Limb (tissue), 2 donors: Measurements from ENCODE around the gene GLRB.
"Not testable (repeated sequence)": the region's sequence is repeated elsewhere in the genome, so short reads cannot be mapped to it uniquely, and the experiment has no call there.

Source experiments
- DNase-seq, 2 donors: peaks; one replicate each; pipeline ENCODE4 v3.0.0-alpha.2; 2016; ENCODE audit errors: extremely low spot score in 2 of 2

GLRB gene

DNA sequence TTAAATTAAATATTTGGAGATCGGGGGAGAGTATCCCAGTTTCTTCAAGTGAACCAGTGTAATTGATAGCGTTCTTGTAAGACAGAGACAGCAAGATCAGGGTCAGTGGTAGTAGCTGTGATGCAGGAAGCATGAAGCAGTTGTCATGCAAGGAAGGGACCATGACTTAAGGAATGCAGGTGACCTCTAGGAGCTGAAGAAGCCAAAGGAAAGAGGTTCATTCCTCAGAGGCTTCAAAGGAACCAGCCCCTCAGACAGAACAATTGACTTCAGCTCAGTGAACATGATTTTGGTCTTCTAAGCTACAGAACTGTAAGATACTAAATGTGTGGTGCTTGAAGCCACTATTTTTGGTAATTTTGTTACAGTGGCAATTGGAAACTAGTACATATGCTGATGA lies 51.6 kb downstream of the GLRB start:
- no peak for DNase-seq

DNA sequence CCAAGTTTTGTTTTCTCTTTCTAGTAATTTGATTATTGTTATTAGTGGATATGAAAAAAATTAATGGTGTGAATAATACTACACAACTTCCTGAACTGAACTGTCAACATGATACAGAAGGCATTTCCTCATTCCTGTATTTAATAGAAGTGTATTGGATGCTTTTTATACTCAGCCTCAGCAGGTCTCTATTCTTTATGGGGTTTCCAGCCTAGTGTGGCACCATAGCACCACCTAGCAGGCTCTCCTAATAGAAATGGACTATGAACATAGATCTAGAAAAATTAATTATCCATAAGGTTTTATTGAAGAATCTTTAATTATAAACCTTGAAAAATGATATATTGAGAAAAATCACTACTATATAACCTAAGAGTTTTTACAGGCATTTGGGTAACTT lies 52.4 kb downstream of the GLRB start:
- DNase-seq = peak in 1 of 2 donors; percentile 35

DNA sequence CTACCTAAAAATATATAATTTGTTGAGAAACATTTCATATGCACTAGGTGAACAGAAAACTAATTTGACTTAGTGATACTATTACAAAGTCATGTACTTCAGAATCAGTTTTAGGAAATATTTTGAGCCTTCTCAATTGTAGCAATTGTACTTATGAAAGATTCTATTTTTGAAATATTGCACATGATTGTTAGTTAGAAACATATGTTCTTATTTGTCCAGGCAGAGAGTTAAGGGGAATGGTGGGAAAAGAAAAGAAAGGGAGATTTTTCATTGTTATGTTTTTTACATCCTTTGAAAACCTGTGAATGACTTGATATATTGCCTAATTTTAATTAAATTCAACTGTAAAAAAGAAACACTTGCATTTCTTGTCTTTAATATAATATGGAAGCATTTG lies 66.0 kb downstream of the GLRB start:
- no peak for DNase-seq

DNA sequence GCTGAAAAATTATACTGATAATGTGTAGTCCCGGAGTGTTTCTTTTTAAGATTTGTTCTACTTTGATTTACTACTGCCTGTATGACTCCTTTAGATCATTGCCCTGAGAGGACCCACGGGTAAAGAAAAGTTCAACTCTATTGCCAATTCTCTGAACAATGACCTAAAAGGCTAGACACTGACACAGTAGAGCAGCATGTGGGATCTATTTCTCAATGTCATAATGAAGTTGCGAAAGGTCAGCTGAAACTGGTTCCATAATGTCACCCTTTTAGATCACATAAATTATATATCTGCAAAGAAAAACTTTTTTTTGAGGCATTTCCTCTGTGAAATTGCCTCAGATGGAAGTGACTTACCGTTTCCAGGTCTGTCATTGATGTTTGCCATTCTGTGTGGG lies 67.4 kb downstream of the GLRB start:
- no peak for DNase-seq

DNA sequence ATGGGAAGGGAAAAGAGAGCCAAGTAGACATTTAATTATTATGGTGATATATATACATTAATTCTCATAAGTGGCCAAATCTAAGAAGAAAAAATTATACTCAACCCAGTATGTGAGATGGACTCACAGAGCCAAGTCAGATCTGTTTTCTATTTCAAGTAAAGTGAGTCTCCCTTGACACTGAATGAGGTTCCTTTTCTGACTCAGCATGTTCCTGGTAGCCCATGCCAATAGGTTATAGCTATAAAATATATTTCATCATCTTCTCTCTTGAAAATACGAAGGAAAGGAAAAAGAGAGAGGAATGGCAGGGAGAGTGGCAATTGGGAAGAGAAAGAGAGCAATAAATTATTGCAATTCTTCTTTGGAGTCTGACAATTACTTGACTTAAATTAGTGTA lies 75.8 kb downstream of the GLRB start:
- DNase-seq = no peak

DNA sequence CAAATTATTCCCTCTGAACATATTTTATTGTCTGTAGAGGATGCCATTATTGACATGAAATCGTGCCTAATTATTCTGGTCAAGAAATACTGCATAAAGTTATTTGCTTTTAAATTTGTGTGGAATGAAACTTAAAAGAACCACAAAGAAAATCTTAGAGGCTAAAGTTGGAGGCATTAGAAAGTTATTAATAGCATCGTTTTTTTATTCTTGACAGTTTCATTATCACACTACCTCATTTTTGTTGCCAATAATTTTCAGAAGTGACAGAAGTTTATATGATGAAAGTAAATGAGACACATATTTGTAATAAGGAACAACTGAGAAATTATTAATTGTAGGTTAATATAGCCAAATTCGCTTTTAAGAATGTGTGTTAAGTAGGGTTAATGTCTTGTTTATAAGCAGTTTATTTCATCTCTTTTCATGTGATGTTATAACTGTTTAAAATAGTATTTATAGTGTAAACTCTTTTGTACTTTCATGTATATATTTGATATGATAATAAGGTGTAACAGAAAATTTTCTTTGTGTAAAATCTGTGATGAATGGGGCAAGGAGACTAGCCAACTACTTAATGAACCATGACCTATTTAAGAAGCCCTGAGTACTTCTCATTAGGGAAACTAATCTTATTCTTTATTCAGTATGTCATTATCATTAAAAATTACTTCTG lies 90.1 kb downstream of the GLRB start:
- no peak for DNase-seq

DNA sequence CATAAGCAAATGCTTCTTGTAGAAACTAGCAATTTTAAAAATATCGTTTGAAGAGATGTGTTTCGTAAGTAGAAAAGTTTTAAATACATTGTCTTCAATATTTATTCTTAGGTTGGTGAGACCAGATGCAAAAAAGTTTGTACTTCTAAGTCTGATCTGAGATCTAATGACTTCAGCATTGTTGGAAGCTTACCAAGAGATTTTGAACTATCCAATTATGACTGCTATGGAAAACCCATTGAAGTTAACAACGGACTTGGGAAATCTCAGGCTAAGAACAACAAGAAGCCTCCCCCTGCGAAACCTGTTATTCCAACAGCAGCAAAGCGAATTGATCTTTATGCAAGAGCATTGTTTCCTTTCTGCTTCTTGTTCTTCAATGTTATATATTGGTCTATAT lies 94.4 kb downstream of the GLRB start:
- DNase-seq = no peak

DNA sequence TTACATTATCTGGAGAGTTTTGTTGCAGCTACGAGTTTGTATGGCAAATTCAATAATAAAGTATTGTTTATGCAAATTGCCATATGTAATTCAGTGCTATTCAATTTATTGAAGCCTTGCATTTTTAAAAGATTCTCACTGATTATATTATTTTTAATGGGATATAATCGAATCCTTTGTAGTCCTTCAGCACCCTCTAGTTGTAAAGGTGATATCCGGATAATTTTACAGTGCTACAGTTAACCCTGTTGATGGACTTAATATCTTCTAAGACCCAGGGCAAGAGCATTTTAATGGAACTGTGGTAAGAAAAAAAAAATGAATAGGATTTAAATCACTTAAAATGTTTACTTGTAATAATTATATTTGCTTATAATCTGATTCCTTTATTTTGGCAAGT lies 96.1 kb downstream of the GLRB start:
- DNase-seq = no peak

DNA sequence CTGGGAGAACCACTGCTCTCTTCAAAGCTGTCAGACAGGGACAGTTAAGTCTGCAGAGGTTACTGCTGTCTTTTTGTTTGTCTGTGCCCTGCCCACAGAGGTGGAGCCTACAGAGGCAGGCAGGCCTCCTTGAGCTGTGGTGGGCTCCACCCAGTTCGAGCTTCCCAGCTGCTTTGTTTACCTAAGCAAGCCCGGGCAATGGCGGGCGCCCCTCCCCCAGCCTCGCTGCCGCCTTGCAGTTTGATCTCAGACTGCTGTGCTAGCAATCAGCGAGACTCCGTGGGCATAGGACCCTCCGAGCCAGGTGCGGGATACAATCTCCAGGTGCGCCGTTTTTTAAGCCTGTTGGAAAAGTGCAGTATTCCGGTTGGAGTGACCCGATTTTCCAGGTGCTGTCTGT lies 104.3 kb downstream of the GLRB start:
- DNase-seq = not testable (repeated sequence)

DNA sequence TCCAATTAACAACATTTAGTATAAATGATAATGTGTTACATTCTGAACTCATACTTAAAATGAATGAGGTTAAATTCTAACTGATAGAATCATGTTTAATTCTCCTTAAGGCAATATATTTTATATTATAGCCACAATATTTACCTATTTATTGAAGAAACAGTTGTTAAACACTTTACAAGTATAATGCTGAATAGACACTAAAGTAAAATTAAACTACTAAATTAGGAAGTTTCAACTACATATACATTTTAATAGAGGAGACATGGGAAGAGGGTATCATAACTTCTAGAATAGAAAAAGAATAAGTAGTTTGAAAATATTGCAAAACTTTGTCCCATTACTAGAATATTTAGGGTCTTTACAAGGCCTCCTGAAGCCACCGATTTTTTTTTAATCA lies 108.3 kb downstream of the GLRB start:
- no peak for DNase-seq

DNA sequence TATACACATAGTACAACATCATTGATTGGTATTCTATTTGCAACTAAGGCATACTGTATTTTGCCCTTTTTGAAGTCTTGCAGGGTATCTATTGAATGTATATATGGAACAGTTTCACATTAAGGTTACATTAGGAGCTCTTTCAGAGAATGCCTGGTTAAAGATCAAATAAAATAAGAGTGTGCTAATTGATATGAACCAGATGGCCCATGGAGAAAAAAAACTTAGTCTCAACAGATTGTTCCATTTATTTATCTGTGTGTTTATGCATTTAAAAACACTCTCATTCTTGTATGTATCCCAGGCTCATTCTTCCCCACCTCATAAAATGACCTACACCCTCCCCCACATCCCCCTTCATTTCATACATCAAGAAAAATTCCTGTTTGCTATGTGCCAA lies 109.4 kb downstream of the GLRB start:
- no peak for DNase-seq

DNA sequence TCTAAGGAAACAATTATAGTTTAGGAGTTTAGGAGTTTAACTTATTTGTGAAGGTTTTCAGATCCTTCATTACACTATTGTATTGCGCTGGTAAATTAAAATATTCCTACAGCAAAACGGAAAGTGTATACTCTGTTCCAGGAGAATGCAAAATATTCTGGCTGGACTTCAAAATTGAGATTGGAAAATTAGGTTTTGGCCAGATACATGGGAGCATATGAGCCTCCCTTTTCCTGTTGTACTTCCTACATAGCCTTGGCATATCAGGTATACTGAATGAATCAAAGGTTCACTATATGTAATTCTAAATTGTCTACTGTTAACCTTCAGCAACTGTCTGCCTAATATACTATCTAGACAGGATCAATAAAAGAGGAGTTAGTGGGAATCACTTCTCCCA lies 119.4 kb downstream of the GLRB start:
- DNase-seq = no peak

DNA sequence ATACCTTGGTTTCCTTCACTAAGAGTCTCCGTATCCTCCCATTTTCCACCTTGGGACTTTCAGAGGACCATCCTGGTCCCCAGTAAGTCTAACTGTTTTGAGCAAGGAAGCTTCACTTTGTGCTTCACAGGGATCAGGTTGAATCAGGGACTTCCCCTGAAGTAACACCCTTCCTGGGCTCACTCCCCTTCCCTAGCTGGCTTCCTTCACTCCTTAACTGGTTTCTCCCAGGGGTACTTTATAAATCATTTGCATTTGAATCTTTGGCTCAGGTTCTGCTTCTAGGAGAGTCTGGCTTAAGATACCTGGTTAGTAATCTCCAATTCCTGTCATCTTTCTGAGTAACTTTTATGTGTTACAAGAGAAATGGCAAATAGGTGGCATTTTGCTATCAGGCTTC lies 120.1 kb downstream of the GLRB start:
- no peak for DNase-seq

DNA sequence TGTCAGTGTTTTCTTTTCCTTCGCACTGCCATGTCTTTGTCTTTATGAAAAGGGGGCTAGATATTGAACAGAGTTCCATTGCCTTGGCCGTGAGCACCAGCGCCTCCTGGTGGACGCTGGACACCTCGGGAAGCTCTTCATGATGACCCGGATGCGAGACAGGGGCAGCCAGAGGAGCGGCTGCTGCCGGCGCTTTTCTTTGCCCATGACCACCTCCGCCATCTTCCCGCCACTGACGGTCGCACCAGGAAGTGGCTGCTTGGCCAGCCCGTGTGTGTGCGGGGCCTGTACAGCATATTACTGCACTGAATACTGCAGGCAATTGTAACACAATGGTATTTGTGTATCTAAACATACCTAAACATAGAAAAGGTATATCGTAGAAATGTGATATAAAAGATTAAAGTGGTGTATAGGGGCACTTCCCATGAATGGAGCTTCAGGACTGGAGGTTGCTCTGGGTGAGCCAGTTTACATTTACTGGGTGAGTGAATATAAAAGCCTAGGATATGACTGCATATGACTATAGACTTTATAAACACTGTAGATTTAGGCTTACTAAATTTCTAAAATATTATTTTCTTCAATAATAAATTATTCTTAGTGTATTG lies 128.8 kb downstream of the GLRB start:
- DNase-seq = no peak

DNA sequence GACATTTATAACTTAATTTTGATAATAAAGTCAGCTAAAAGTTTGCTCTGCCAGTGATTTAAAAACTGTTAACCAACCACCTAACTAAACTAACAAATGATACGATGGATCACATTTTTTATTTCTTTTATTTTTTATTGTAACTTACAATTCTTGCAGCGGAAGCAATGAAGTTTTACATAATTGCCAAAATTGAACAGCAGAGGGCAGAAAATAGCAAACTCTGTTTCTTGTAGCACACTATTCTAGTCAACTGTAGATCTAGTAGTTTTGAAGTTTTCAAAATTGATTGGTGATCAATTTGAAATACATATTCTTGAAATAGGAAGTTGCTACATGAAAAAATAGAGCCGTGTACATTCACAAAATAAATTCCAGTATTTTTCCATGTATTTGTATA lies 141.8 kb downstream of the GLRB start:
- DNase-seq = no peak

DNA sequence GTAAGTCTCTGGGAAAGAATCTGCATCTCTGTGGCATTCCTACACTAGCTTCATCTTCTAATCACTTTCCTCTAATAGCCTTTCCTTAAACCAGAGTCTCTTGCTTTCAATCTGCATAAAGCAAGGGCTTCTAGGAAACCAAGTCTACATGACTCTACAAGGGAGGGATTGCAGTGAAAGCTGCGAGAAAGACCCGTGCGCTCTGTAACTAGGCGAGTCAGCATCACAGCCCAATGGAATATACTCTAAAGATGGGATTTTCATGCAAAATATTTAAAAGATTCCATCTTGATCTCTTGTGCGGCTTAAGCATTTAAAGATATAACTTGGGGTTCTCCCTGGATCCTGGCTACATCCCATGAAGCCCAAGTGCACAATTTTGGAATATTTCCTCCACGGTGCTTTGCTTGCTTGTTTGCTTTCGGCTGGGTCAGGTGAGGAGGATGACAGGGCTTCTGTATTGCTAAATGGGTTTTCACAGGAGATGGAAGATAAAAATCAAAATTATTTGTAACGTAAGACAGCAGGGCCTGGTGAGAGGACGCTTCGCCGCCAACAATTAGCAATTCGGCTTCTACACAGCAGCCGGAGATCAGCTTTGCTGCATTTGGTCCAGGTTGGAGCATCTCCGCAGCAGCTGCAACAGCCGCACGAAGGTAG lies 143.9 kb downstream of the GLRB start:
- no peak for DNase-seq

DNA sequence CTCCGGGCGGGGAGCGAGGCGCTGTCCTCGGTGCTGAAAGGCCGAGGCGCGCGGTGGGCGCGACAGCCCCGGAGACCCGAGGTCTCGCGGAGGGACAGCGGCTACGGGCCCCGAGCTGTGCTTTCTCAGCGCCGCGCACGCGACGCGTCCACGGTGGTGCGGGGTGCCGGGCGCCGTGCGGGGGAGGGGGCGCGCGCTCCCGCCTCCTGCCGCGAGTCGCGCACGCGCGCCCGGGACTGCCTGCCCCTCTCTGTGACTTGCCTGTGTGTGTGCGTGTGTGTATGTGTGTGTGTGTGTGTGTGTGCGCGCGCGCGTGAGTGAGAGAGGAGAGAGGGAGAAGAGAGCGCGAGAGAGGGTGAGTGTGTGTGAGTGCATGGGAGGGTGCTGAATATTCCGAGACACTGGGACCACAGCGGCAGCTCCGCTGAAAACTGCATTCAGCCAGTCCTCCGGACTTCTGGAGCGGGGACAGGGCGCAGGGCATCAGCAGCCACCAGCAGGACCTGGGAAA lies 144.5 kb downstream of the GLRB start, which contains the start of gene GRIA2:
Gene GRIA2 (plus strand): TSS at position 358 of the 511 bp plus-strand sequence. CDS start 315 bp downstream, outside the sequence.
- peak; percentile 69 to 91 for DNase-seq

DNA sequence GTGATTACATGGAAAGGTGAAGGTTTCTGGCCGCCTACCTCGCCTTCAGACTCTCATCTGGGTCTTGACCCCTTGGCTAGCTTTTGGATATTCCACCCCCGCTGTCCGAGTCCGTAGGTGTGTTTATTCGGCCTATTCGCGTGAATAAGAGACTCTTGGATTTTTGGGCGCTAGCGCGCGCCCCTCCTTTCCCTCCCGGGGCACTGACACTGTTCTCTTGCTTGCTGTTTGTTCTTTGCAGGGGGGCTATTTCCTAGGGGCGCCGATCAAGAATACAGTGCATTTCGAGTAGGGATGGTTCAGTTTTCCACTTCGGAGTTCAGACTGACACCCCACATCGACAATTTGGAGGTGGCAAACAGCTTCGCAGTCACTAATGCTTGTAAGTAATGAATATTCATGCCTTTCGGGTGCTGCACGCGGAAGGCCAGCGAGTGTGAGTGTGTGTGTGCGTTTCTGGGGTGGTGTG lies 145.5 kb downstream of the GLRB start:
- no peak for DNase-seq
